GM19397 (cell line): ENCODE results near the gene FGD4.
"Not testable (repeated sequence)": the region's sequence is repeated elsewhere in the genome, so short reads cannot be mapped to it uniquely, and the experiment has no call there.

Source experiments
- ATAC-seq: cut with Tn5 transposase; IDR thresholded peaks from one replicate; pipeline ENCODE4 v1.9.1; 2021; ENCODE audit warnings: mild to moderate bottlenecking, moderate library complexity; ENCODE audit not compliant: unreplicated experiment

The FGD4 gene

GRCh38 chr12:32489070-32489469, 89.7 kb downstream of the FGD4 start:
- no peak for ATAC-seq

GRCh38 chr12:32490801-32491200, 91.4 kb downstream of the FGD4 start:
- no peak for ATAC-seq

DNA sequence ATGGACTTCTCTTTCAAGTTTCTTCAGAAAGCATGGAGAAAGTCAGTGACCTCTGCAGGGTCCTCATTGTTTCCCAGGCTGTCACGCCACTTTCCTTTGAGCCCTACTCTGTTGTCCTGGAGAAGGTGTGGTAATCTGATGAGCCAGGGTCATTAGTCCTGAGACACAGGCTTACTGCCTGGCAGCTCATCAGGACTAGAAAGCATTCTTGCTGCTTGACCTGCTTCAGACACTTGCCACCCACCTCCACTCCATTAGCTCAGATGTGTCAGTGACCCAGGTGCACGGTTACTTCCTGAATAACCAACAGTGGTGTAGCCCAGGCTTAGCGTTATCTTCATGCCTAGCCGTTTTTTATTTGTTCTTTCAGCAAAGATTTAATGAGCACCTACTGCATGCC, 93.9 kb downstream of the FGD4 start:
- no peak for ATAC-seq

GRCh38 chr12:32494656-32495055, 95.3 kb downstream of the FGD4 start:
- no peak for ATAC-seq

DNA sequence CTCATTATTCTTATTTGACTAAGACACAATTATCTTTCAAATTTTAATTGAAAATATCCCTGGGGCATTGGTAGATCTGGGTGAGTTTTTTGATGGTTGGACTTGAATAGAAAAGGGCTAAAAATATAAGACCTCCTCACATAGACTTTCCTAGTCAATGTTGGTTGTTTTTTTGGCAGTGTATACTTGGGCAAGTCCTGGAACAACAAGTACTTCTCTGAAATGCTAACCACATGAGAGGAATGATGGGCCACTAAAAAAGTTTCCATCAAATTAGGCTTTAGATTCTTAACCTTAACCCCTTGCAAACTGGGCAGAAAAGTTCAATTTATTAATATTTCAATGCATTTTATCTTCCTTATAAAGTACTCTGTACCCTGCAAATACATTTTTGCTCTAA, 97.6 kb downstream of the FGD4 start:
- no peak for ATAC-seq

GRCh38 chr12:32497864-32498263, 98.5 kb downstream of the FGD4 start:
- ATAC-seq, result no peak

GRCh38 chr12:32499048-32499447, 99.7 kb downstream of the FGD4 start:
- no peak for ATAC-seq

GRCh38 chr12:32501835-32502333, 102.5 kb downstream of the FGD4 start:
- no peak for ATAC-seq

DNA sequence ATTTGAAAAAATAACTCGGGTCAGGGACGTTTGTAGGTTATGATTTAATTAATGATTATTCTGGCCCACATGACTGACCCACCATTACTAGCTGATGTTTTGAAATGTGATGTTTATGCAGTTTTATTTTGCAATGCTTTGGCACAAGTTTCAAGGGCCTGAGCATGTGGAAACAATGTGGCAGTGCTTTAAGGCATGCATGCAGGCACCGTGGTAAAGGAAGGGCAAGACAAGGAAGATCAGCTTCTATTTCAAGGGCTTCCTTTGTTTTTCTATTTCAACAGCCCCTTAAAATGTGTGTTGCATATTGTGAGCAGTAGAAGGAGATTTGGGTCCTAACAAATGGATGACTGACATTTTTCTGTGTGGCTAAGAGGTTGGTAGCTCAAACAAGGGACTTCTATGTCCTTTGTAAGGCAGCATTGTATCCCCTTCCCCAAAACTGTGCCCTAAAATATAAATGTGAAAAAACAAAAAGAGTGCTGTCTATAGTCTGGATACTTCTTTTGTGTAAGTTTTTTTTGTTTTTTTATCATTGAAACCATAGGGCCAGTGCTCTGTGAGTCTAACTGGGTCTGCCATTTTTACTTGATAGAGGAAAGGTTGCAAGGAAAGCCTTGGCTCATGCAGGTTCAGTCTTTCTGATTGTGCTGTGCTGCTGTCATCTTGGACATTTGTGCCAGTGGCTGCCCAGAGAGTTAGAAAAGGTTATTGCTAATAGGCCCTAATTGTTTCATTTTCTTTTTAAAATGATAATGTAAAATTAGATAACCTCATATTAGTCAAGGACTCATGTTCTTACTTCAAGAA, 103.5 kb downstream of the FGD4 start:
- ATAC-seq, result no peak

- ATAC-seq, result no peak
Observed at GRCh38 chr12:32503730-32504129, 104.4 kb downstream of the FGD4 start.

DNA sequence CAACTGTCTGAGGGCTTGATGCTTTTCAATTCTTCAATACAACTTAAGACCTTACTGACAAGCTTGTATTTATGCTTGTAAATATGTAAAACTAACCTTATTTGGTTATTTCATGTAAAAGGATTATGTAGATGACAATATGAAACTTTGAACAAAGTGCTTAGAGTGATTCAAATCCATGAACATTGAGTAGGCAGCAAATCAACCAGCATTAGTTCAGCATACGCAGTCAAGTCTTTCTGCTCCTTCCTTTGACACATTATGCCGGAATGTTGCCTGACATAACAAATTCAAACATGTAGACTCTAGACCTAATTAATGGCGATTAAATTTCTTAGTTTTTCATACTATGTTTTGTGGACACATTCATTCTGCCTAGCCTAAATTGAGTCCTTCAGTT, 105.2 kb downstream of the FGD4 start:
- no peak for ATAC-seq

- ATAC-seq, result no peak
Observed at GRCh38 chr12:32505067-32505945, 105.9 kb downstream of the FGD4 start.

GRCh38 chr12:32507096-32507941, 108.0 kb downstream of the FGD4 start:
- not testable (repeated sequence) for ATAC-seq

GRCh38 chr12:32507942-32508320, 108.6 kb downstream of the FGD4 start:
- no peak for ATAC-seq

- no peak for ATAC-seq
Observed at GRCh38 chr12:32508626-32509025, 109.3 kb downstream of the FGD4 start.

- no peak for ATAC-seq
Observed at GRCh38 chr12:32509328-32510091, 110.2 kb downstream of the FGD4 start.

DNA sequence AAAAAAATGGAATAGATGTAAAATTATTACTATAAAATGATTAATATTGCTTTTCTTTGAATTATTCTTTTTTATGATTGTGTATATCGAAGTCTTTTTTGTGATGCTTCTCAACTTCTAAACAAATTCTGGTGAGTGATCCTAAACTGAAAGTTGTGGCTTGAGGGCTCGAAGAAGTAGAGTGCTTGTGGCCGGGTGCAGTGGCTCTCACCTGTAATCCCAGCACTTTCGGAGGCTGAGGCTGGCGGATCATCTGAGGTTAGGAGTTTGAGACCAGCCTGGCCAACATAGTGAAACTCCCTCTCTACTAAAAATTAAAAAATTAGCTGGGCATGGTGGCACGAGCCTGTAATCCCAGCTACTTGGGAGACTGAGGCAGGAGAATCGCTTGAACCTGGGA, 112.6 kb downstream of the FGD4 start:
- not testable (repeated sequence) for ATAC-seq

- ATAC-seq, result no peak
Observed at GRCh38 chr12:32512379-32512778, 113.0 kb downstream of the FGD4 start.

DNA sequence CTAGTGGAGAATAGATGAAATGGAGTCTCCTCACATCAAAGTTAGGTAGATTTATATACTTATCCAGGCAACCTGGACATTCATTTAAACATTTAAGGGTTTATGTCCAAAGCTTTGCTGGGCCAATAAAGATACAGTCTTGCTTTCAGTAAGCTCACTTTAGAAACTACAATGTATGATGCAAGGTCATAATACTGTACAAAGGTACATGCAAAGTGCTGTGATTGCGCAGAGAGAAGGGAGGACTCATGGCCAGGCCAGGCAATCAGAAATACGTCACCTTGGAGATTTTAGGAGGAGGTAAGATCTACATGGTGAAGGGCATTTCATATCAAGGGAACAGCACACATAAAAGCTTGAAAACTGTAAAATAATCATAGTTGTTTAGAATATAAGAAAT, 113.6 kb downstream of the FGD4 start:
- no peak for ATAC-seq
